ENCODE data around the gene TBC1D10A. TPM values are rescaled to one million over a fixed set of nuclear protein-coding genes. Genes with fewer than 3 reads are reported as not detected.

The TBC1D10A gene
- polyA plus RNA-seq, 4 donors, result 12.1 to 19.9 (median 12.8) TPM

- no peak for DNase-seq (ENCODE audit: low read depth in 4 of 4, low spot score in 3 of 4)
Observed at GRCh38 chr22:30272781-30273601, 53.8 kb downstream of the TBC1D10A start.

GRCh38 chr22:30270832-30271231 lies 55.9 kb downstream of the TBC1D10A start:
- DNase-seq (ENCODE audit: low read depth in 4 of 4, low spot score in 3 of 4), result no peak

- no peak for DNase-seq (ENCODE audit: low read depth in 4 of 4, low spot score in 3 of 4)
Observed at GRCh38 chr22:30268331-30268730, 58.4 kb downstream of the TBC1D10A start.

- no peak for DNase-seq (ENCODE audit: low read depth in 4 of 4, low spot score in 3 of 4)
Observed at GRCh38 chr22:30267382-30268302, 59.1 kb downstream of the TBC1D10A start.

GRCh38 chr22:30266445-30267381 lies 60.0 kb downstream of the TBC1D10A start, which contains the start of gene OSM:
OSM (minus strand) TSS chr22:30266851; CDS start chr22:30266799, 52 bp downstream.
- DNase-seq (ENCODE audit: low read depth in 4 of 4, low spot score in 3 of 4), result no peak

GRCh38 chr22:30265823-30266444 lies 60.8 kb downstream of the TBC1D10A start:
- no peak for DNase-seq (ENCODE audit: low read depth in 4 of 4, low spot score in 3 of 4)

GRCh38 chr22:30265131-30265720 lies 61.5 kb downstream of the TBC1D10A start:
- DNase-seq (ENCODE audit: low read depth in 4 of 4, low spot score in 3 of 4), result no peak

GRCh38 chr22:30263883-30264282 lies 62.9 kb downstream of the TBC1D10A start:
- no peak for DNase-seq (ENCODE audit: low read depth in 4 of 4, low spot score in 3 of 4)

GRCh38 chr22:30262917-30263741 lies 63.6 kb downstream of the TBC1D10A start:
- no peak for DNase-seq (ENCODE audit: low read depth in 4 of 4, low spot score in 3 of 4)

- no peak for DNase-seq (ENCODE audit: low read depth in 4 of 4, low spot score in 3 of 4)
Observed at GRCh38 chr22:30262112-30262511, 64.6 kb downstream of the TBC1D10A start.

- no peak for DNase-seq (ENCODE audit: low read depth in 4 of 4, low spot score in 3 of 4)
Observed at GRCh38 chr22:30261134-30261533, 65.6 kb downstream of the TBC1D10A start.

- DNase-seq (ENCODE audit: low read depth in 4 of 4, low spot score in 3 of 4), result no peak
Observed at GRCh38 chr22:30260682-30261081, 66.1 kb downstream of the TBC1D10A start.

GRCh38 chr22:30260276-30260675 lies 66.5 kb downstream of the TBC1D10A start:
- DNase-seq (ENCODE audit: low read depth in 4 of 4, low spot score in 3 of 4), result no peak

GRCh38 chr22:30254314-30254713 lies 72.4 kb downstream of the TBC1D10A start:
- DNase-seq (ENCODE audit: low read depth in 4 of 4, low spot score in 3 of 4), result no peak

- DNase-seq (ENCODE audit: low read depth in 4 of 4, low spot score in 3 of 4), result peak in 2 of 4 donors; percentile 72 to 81
Observed at GRCh38 chr22:30253205-30253852, 73.4 kb downstream of the TBC1D10A start.

- DNase-seq (ENCODE audit: low read depth in 4 of 4, low spot score in 3 of 4), result no peak
Observed at GRCh38 chr22:30252411-30253204, 74.1 kb downstream of the TBC1D10A start.

- no peak for DNase-seq (ENCODE audit: low read depth in 4 of 4, low spot score in 3 of 4)
Observed at GRCh38 chr22:30251711-30252110, 75.0 kb downstream of the TBC1D10A start.

All from left renal pelvis (tissue), 4 donors.